Heart left ventricle (tissue), 13 donors: ENCODE results near the gene ASPM.

Experiments
- POLR2A ChIP-seq, 2 donors: fragments of 450-650 bp; IDR thresholded peaks; one replicate each; pipeline ENCODE4 v1.6.1; 2017; ENCODE audit warnings: antibody characterized with exemption in 2 of 2, mild to moderate bottlenecking in 2 of 2, moderate library complexity in 2 of 2
- TF ChIP-seq, protein P1 (sequence below), 12 donors: fragments of 200-600 bp; sonication (generic) in 4 of 12; IDR thresholded peaks; one replicate each; pipeline versions ENCODE4 v1.5.0 to v1.8.0; 2018 to 2022; ENCODE audit warnings: antibody characterized with exemption in 12 of 12, mild to moderate bottlenecking in 5 of 12
- donor health status: ischemic (EF 13 %, LVEDD 7.1; RV severe dilation, severe dysfunction).
- donor health status: DM: no; HTN: yes; CAD: no.
- donor health status: DM: no; HTN: no; CAD: no.
- donor health status: ischemic (EF 25% LVEDD 6.9; RV normal size, moderate dysfunction).
- donor health status: ischemic (EF 25% LVEDD 5.7; RV mildly dilated, moderate dysfunction).
- donor health status: ischemic (EF 35%, LVEDD 5.7; RV mildly dilated, moderate dysfunction).
- donor health status: nonischemic (EF 11% LVEDD 7.7; RV severe dilation, severe dysfunction).
- donor health status: DM: yes; HTN: yes; CAD: no.
- donor health status: PGD.
- donor health status: ischemic (EF 29% LVEDD 5.4; RV normal size, mild dysfunction).
- donor health status: nonischemic (EF 23%, LVEDD 6.1; RV moderate dilation, normal function).

DNA sequence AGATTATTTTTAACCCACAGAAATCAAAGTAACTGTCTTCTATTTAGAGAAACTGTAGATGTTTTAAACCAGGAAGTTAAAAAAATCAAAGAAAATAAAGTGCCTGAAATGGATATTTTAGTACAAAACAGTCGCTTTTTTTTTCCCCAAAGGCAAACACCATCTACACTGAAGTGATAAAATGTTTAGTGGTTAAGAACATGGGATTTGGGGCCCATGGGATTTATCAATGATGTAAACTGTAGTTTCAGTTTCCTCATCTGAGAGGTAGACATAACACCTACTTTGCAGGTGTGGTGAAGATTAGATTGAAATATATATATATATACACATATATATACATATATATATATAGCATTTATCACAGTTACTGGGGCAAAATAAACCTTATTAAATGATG is 22.1 kb downstream of the ASPM start:
- TF ChIP-seq, protein P1, sequence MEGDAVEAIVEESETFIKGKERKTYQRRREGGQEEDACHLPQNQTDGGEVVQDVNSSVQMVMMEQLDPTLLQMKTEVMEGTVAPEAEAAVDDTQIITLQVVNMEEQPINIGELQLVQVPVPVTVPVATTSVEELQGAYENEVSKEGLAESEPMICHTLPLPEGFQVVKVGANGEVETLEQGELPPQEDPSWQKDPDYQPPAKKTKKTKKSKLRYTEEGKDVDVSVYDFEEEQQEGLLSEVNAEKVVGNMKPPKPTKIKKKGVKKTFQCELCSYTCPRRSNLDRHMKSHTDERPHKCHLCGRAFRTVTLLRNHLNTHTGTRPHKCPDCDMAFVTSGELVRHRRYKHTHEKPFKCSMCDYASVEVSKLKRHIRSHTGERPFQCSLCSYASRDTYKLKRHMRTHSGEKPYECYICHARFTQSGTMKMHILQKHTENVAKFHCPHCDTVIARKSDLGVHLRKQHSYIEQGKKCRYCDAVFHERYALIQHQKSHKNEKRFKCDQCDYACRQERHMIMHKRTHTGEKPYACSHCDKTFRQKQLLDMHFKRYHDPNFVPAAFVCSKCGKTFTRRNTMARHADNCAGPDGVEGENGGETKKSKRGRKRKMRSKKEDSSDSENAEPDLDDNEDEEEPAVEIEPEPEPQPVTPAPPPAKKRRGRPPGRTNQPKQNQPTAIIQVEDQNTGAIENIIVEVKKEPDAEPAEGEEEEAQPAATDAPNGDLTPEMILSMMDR (IDR thresholded peaks at IDR 0.05): no peak
- TF ChIP-seq POLR2A (IDR thresholded peaks at IDR 0.05): no peak
